GM18873 (cell line): Measurements from ENCODE around the gene SPPL2C.

Source experiments
- ATAC-seq: cut with Tn5 transposase; IDR thresholded peaks from one replicate; pipeline ENCODE4 v1.9.1; 2021; ENCODE audit warnings: mild to moderate bottlenecking, moderate library complexity, moderate number of reproducible peaks; ENCODE audit not compliant: unreplicated experiment, low FRiP score

The SPPL2C gene

GRCh38 chr17:45844695-45845375 lies at the start of gene SPPL2C:
Gene SPPL2C, plus strand, starts transcription at chr17:45844881. Its CDS starts 26 bp downstream, at chr17:45844907.
- ATAC-seq = no peak

GRCh38 chr17:45800816-45801215 lies 43.9 kb upstream of the SPPL2C start:
- no peak for ATAC-seq

- ATAC-seq = no peak
Observed at GRCh38 chr17:45801421-45801820, 43.3 kb upstream of the SPPL2C start.

GRCh38 chr17:45808845-45809244 lies 35.8 kb upstream of the SPPL2C start:
- ATAC-seq = no peak

GRCh38 chr17:45809499-45809898 lies 35.2 kb upstream of the SPPL2C start:
- ATAC-seq = no peak

GRCh38 chr17:45812102-45812501 lies 32.6 kb upstream of the SPPL2C start:
- ATAC-seq = no peak

GRCh38 chr17:45813048-45813725 lies 31.5 kb upstream of the SPPL2C start:
- ATAC-seq = no peak

GRCh38 chr17:45814622-45815606 lies 29.8 kb upstream of the SPPL2C start:
- no peak for ATAC-seq

GRCh38 chr17:45815752-45816151 lies 28.9 kb upstream of the SPPL2C start:
- no peak for ATAC-seq

GRCh38 chr17:45818041-45818440 lies 26.6 kb upstream of the SPPL2C start:
- no peak for ATAC-seq

- ATAC-seq = no peak
Observed at GRCh38 chr17:45818699-45819098, 26.0 kb upstream of the SPPL2C start.

- ATAC-seq = no peak
Observed at GRCh38 chr17:45819632-45820031, 25.0 kb upstream of the SPPL2C start.

GRCh38 chr17:45820052-45820780 lies 24.5 kb upstream of the SPPL2C start:
- no peak for ATAC-seq

GRCh38 chr17:45821147-45821546 lies 23.5 kb upstream of the SPPL2C start:
- ATAC-seq = no peak

GRCh38 chr17:45823598-45823997 lies 21.1 kb upstream of the SPPL2C start:
- ATAC-seq = no peak

GRCh38 chr17:45824475-45824874 lies 20.2 kb upstream of the SPPL2C start:
- ATAC-seq = no peak

- ATAC-seq = no peak
Observed at GRCh38 chr17:45824901-45825492, 19.7 kb upstream of the SPPL2C start.

- ATAC-seq = no peak
Observed at GRCh38 chr17:45825792-45826191, 18.9 kb upstream of the SPPL2C start.

- ATAC-seq = no peak
Observed at GRCh38 chr17:45826919-45827588, 17.6 kb upstream of the SPPL2C start.
